A549 (cell line): Measurements from ENCODE around the gene PPM1M.

Experiments used
- EP300 ChIP-seq, 2 experiments: fragments of >200 bp; sonication (Bioruptor Twin); formaldehyde crosslinking; IDR thresholded peaks; 2 replicates in 1 of 2; 3 replicates in 1 of 2; pipeline ENCODE4 v1.6.1; 2016 to 2017
- FOSL2 ChIP-seq, 2 experiments: fragments of 450-650 bp in 1 of 2; fragments of >200 bp in 1 of 2; sonication (Bioruptor Twin) in 1 of 2; formaldehyde crosslinking; IDR thresholded peaks; 2 replicates each; pipeline versions ENCODE4 v1.5.0 to v1.6.1; 2016 to 2020; ENCODE audit warnings: mild to moderate bottlenecking in 1 of 2, moderate library complexity in 1 of 2
- MAX ChIP-seq: IDR thresholded peaks from 2 replicates; pipeline ENCODE4 v1.6.1; 2012
- MYC ChIP-seq: IDR thresholded peaks from 2 replicates; pipeline ENCODE4 v1.6.1; 2012; ENCODE audit warnings: mild to moderate bottlenecking, inconsistent platforms, low read length, improper control_type of control experiment, borderline replicate concordance
- POLR2A ChIP-seq: IDR thresholded peaks from 2 replicates; pipeline ENCODE4 v1.6.1; 2012; ENCODE audit warnings: mild to moderate bottlenecking, low read length
- TF ChIP-seq, protein P1 (sequence below): IDR thresholded peaks from 2 replicates; pipeline ENCODE4 v1.6.1; 2012; ENCODE audit warnings: low read depth, borderline replicate concordance

GRCh38 chr3:52268036-52268435, 22.5 kb downstream of the PPM1M start:
- TF ChIP-seq POLR2A (no peak), FOSL2 (IDR thresholded peaks at IDR 0.05) (no peak), FOSL2 (CRISPR knock-in tag; IDR thresholded peaks at IDR 0.05) (no peak), MAX (no peak), MYC (no peak), EP300 (IDR thresholded peaks at IDR 0.05) (no peak)
- TF ChIP-seq, protein P1, sequence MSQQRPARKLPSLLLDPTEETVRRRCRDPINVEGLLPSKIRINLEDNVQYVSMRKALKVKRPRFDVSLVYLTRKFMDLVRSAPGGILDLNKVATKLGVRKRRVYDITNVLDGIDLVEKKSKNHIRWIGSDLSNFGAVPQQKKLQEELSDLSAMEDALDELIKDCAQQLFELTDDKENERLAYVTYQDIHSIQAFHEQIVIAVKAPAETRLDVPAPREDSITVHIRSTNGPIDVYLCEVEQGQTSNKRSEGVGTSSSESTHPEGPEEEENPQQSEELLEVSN: no peak
